HL-60 (cell line): ENCODE measurements around the gene TENM4.

Experiments used
- DNase-seq, 2 experiments: peaks; one replicate each; pipeline ENCODE4 v3.0.0-alpha.2; 2010 to 2020; ENCODE audit warnings: low read depth in 1 of 2, low spot score in 1 of 2
- H3K27ac ChIP-seq: fragments of 250-450 bp; sonication (Bioruptor Pico); replicated peaks from 2 replicates; pipeline ENCODE4 v1.5.1; 2020; ENCODE audit warnings: mild to moderate bottlenecking, moderate library complexity
- H3K27me3 ChIP-seq: fragments of 250-450 bp; sonication (Bioruptor Pico); 2 replicates; pipeline ENCODE4 v1.5.1; 2021; ENCODE audit warnings: mild to moderate bottlenecking, moderate library complexity; ENCODE audit not compliant: insufficient read depth, poor library complexity, severe bottlenecking
- H3K4me3 ChIP-seq: replicated peaks from 2 replicates; pipeline ENCODE4 v1.5.1; 2011; ENCODE audit warnings: mild to moderate bottlenecking, control low read depth, low read length; ENCODE audit not compliant: insufficient read depth
- CTCF ChIP-seq: IDR thresholded peaks from one replicate; pipeline ENCODE4 v1.5.1; 2011; ENCODE audit warnings: low read length, control low read depth, inconsistent platforms; ENCODE audit not compliant: insufficient read depth
- GABPA ChIP-seq: IDR thresholded peaks from 2 replicates; pipeline ENCODE4 v1.6.1; 2012; ENCODE audit warnings: low read depth
- POLR2AphosphoS5 ChIP-seq: IDR thresholded peaks from 2 replicates; pipeline ENCODE4 v1.6.1; 2012; ENCODE audit warnings: low read depth
- REST ChIP-seq: IDR thresholded peaks from 2 replicates; pipeline ENCODE4 v1.6.1; 2012; ENCODE audit warnings: low read depth; ENCODE audit not compliant: insufficient replicate concordance
- SPI1 ChIP-seq: IDR thresholded peaks from 2 replicates; pipeline ENCODE4 v1.6.1; 2012; ENCODE audit warnings: low read depth, mild to moderate bottlenecking, borderline replicate concordance

The TENM4 gene

DNA sequence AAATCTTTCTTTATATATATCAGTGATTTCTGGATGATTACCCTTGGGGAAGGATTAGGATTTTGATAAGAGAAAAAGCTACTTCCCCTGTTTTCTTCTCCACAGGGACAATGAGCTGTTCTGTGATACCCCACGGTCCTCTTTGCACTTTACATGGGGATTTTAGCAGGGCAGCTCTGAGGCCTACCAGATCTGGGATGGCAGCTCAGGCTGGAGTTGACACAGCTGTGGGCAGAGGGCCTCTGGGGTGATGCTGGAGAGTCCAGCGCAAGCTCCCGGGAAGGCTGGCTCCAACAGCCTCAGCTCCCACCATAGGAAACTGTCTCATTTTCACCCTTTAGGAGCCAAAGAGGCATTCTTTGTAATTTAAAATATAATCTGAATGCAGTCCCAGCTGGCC is 482.4 kb downstream of the TENM4 start:
- DNase-seq: no peak
- no peak overlapping the region for H3K27ac ChIP-seq
- peaks cover 13% of the 10 kb centered on the region for H3K27me3 ChIP-seq
- no peak for TF ChIP-seq CTCF
- TF ChIP-seq REST: no peak
- no peak for TF ChIP-seq SPI1
- TF ChIP-seq GABPA: no peak
- no peak for TF ChIP-seq POLR2AphosphoS5
- no peak overlapping the region for H3K4me3 ChIP-seq

- TF ChIP-seq REST (no peak), SPI1 (no peak), POLR2AphosphoS5 (no peak), GABPA (no peak), CTCF (no peak)
- DNase-seq: no peak
- Histone ChIP-seq H3K27ac (no peak overlapping the region), H3K4me3 (no peak overlapping the region), H3K27me3 (peaks cover 7% of the 10 kb centered on the region)
Measured at GRCh38 chr11:78957476-78958245, 483.2 kb downstream of the TENM4 start.

DNA sequence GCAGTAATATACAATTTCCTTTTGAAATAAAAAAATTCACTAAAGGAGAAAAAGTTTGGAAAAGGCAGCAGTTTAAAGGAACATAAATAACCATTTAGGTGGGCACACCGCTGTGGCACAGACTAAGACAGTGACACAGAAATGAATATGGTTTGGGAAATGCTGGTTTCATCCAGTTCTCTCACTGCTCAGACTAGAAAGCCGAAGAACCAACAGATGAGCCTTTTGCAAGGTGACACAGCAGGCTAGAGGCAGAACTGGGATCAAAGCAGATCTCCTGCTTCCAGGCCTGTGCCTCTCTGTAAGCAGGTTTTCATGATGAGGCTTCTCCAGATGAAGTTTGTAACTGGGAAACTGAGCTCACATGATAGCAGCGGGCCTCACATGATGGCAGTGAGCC is 486.1 kb downstream of the TENM4 start:
- Histone ChIP-seq H3K4me3 (no peak overlapping the region), H3K27ac (no peak overlapping the region), H3K27me3 (no peaks in the 10 kb centered on the region)
- no peak for TF ChIP-seq CTCF
- no peak for TF ChIP-seq SPI1
- no peak for TF ChIP-seq POLR2AphosphoS5
- no peak for TF ChIP-seq REST
- no peak for TF ChIP-seq GABPA
- no peak for DNase-seq
